Neural cell (in vitro differentiated cells): ENCODE data around the gene ATP1A4. TPM values are rescaled to one million over a fixed set of nuclear protein-coding genes. Genes with fewer than 3 reads are reported as not detected.

Experiments
- H2AFZ ChIP-seq: fragments of 200-600, 300-800 bp; sonication (generic), shearing (Covaris generic); 2 replicates; pipeline ENCODE4 v1.6.0; 2014; ENCODE audit warnings: low read depth, mild to moderate bottlenecking, antibody characterized with exemption, low read length, moderate library complexity
- H3F3A ChIP-seq: fragments of 200-600 bp; shearing (Covaris generic); 2 replicates; pipeline ENCODE4 v1.6.1; 2016; ENCODE audit warnings: mild to moderate bottlenecking, moderate library complexity, mixed read lengths, antibody characterized with exemption, low read length; ENCODE audit not compliant: insufficient read depth, poor library complexity, severe bottlenecking
- H3K27ac ChIP-seq: fragments of 200-600, 300-800 bp; sonication (generic), shearing (Covaris generic); 2 replicates; pipeline ENCODE4 v1.5.1; 2014; ENCODE audit warnings: mild to moderate bottlenecking, low read length, moderate library complexity
- H3K27me3 ChIP-seq: fragments of 300-800, 200-600 bp; sonication (generic), shearing (Covaris generic); 2 replicates; pipeline ENCODE4 v1.6.0; 2014; ENCODE audit warnings: mild to moderate bottlenecking, low read depth, low read length, moderate library complexity; ENCODE audit not compliant: insufficient read depth
- H3K36me3 ChIP-seq: fragments of 300-800, 200-600 bp; sonication (generic), shearing (Covaris generic); 2 replicates; pipeline ENCODE4 v1.5.1; 2014; ENCODE audit warnings: mild to moderate bottlenecking, antibody characterized with exemption, low read length, moderate library complexity; ENCODE audit not compliant: insufficient read depth
- H3K4me2 ChIP-seq: fragments of 300-800, 200-600 bp; sonication (generic), shearing (Covaris generic); 2 replicates; pipeline ENCODE4 v1.6.0; 2014; ENCODE audit warnings: mild to moderate bottlenecking, low read length
- H3K4me3 ChIP-seq: fragments of 300-800, 200-600 bp; sonication (generic), shearing (Covaris generic); 2 replicates; pipeline ENCODE4 v1.5.1; 2014; ENCODE audit warnings: mild to moderate bottlenecking, low read length, moderate library complexity
- H3K79me2 ChIP-seq: fragments of 200-600 bp; shearing (Covaris generic); replicated peaks from 2 replicates; pipeline ENCODE4 v1.6.0; 2014; ENCODE audit warnings: mild to moderate bottlenecking, low read length, moderate library complexity; ENCODE audit not compliant: insufficient read depth
- H3K9ac ChIP-seq: fragments of 300-800, 200-600 bp; sonication (generic), shearing (Covaris generic); 2 replicates; pipeline ENCODE4 v1.6.1; 2016; ENCODE audit warnings: mild to moderate bottlenecking, low read length, mixed read lengths
- H3K9me2 ChIP-seq: fragments of 200-600 bp; shearing (Covaris generic); 2 replicates; pipeline ENCODE4 v1.6.1; 2016; ENCODE audit warnings: mild to moderate bottlenecking, low read length, mixed read lengths; ENCODE audit not compliant: insufficient read depth
- H3K9me3 ChIP-seq: fragments of 200-600, 300-800 bp; sonication (generic), shearing (Covaris generic); 2 replicates; pipeline ENCODE4 v1.6.1; 2016; ENCODE audit warnings: mild to moderate bottlenecking, mixed run types, low read length, moderate library complexity, mixed read lengths
- H4K20me1 ChIP-seq: fragments of 200-600 bp; shearing (Covaris generic); 2 replicates; pipeline ENCODE4 v1.6.1; 2016; ENCODE audit warnings: mild to moderate bottlenecking, mixed run types; ENCODE audit not compliant: insufficient read depth
- EP300 ChIP-seq: fragments of 450-650 bp; conservative IDR thresholded peaks from 2 replicates; pipeline ENCODE4 v1.6.1; 2014; ENCODE audit warnings: antibody characterized with exemption, mild to moderate bottlenecking, moderate library complexity; ENCODE audit not compliant: poor library complexity, severe bottlenecking
- EZH2 ChIP-seq: fragments of 200-600, 300-800 bp; shearing (Covaris generic), sonication (generic); IDR thresholded peaks from 2 replicates; pipeline ENCODE4 v1.6.1; 2014; ENCODE audit warnings: antibody characterized with exemption, low read length, borderline replicate concordance, mild to moderate bottlenecking; ENCODE audit not compliant: insufficient read depth, poor library complexity, severe bottlenecking
- MXI1 ChIP-seq: fragments of 450-650 bp; conservative IDR thresholded peaks from 2 replicates; pipeline ENCODE4 v1.6.1; 2014; ENCODE audit warnings: antibody characterized with exemption, mild to moderate bottlenecking; ENCODE audit not compliant: poor library complexity, severe bottlenecking
- POLR2AphosphoS5 ChIP-seq: IDR thresholded peaks from 2 replicates; pipeline ENCODE4 v1.6.1; 2012
- RAD21 ChIP-seq: fragments of 450-650 bp; conservative IDR thresholded peaks from 2 replicates; pipeline ENCODE4 v1.6.1; 2014; ENCODE audit warnings: antibody characterized with exemption, mild to moderate bottlenecking, moderate library complexity
- SMC3 ChIP-seq: fragments of 450-650 bp; conservative IDR thresholded peaks from 2 replicates; pipeline ENCODE4 v1.6.1; 2014; ENCODE audit warnings: antibody characterized with exemption, mild to moderate bottlenecking, moderate library complexity; ENCODE audit not compliant: poor library complexity
- TAF1 ChIP-seq: IDR thresholded peaks from 2 replicates; pipeline ENCODE4 v1.6.1; 2012; ENCODE audit warnings: low read depth
- polyA plus RNA-seq: library from polyadenylated mRNA; depleted of rRNA; stranded (reverse); fragments of >200 nt; gene quantifications from 2 replicates; pipeline ENCODE4 v1.2.3, GENCODE V29; 2014
- TF ChIP-seq, protein P1 (sequence below): fragments of 450-650 bp; IDR thresholded peaks from 2 replicates; pipeline ENCODE4 v1.5.1; 2014; ENCODE audit warnings: antibody characterized with exemption, mild to moderate bottlenecking, moderate library complexity; ENCODE audit not compliant: poor library complexity, severe bottlenecking
- TF ChIP-seq, protein P2 (sequence below): IDR thresholded peaks from 2 replicates; pipeline ENCODE4 v1.6.1; 2012; ENCODE audit warnings: borderline replicate concordance

ATP1A4 gene
- polyA plus RNA-seq, 1 donor from 2014 or later = not detected

GRCh38 chr1:160171354-160171753, 20.0 kb downstream of the ATP1A4 start:
- H3K4me2 ChIP-seq = no peak overlapping the region
- H3K79me2 ChIP-seq = no peaks in the 10 kb centered on the region

DNA sequence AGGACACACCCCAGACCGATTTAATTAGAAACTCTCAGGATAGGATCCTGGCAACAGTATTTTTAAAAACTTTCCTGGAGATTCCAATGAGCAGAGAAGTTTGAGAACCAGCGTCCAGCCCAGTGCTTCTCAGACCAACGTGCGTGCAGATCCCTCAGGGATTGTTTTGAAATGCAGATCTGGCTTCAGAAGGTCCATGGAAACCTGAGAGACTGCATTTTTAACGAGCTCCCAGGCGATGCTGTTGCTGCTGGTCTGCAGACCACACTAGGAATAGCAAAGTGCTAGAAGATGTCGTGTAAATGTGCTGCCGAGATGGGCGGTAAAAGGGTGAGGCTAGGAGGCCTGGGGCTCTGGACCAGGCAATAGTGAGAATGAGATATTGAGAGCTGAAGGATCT, 20.6 kb downstream of the ATP1A4 start:
- TF ChIP-seq, protein P1, sequence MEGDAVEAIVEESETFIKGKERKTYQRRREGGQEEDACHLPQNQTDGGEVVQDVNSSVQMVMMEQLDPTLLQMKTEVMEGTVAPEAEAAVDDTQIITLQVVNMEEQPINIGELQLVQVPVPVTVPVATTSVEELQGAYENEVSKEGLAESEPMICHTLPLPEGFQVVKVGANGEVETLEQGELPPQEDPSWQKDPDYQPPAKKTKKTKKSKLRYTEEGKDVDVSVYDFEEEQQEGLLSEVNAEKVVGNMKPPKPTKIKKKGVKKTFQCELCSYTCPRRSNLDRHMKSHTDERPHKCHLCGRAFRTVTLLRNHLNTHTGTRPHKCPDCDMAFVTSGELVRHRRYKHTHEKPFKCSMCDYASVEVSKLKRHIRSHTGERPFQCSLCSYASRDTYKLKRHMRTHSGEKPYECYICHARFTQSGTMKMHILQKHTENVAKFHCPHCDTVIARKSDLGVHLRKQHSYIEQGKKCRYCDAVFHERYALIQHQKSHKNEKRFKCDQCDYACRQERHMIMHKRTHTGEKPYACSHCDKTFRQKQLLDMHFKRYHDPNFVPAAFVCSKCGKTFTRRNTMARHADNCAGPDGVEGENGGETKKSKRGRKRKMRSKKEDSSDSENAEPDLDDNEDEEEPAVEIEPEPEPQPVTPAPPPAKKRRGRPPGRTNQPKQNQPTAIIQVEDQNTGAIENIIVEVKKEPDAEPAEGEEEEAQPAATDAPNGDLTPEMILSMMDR = no peak
- TF ChIP-seq EP300 = no peak
- TF ChIP-seq, protein P2, sequence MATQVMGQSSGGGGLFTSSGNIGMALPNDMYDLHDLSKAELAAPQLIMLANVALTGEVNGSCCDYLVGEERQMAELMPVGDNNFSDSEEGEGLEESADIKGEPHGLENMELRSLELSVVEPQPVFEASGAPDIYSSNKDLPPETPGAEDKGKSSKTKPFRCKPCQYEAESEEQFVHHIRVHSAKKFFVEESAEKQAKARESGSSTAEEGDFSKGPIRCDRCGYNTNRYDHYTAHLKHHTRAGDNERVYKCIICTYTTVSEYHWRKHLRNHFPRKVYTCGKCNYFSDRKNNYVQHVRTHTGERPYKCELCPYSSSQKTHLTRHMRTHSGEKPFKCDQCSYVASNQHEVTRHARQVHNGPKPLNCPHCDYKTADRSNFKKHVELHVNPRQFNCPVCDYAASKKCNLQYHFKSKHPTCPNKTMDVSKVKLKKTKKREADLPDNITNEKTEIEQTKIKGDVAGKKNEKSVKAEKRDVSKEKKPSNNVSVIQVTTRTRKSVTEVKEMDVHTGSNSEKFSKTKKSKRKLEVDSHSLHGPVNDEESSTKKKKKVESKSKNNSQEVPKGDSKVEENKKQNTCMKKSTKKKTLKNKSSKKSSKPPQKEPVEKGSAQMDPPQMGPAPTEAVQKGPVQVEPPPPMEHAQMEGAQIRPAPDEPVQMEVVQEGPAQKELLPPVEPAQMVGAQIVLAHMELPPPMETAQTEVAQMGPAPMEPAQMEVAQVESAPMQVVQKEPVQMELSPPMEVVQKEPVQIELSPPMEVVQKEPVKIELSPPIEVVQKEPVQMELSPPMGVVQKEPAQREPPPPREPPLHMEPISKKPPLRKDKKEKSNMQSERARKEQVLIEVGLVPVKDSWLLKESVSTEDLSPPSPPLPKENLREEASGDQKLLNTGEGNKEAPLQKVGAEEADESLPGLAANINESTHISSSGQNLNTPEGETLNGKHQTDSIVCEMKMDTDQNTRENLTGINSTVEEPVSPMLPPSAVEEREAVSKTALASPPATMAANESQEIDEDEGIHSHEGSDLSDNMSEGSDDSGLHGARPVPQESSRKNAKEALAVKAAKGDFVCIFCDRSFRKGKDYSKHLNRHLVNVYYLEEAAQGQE = no peak
- no peak for TF ChIP-seq MXI1
- TF ChIP-seq SMC3 = no peak
- TF ChIP-seq TAF1 = no peak
- no peak for TF ChIP-seq EZH2
- no peak for TF ChIP-seq POLR2AphosphoS5
- TF ChIP-seq RAD21 = no peak
- H4K20me1 ChIP-seq = no peaks in the 10 kb centered on the region
- H3K9ac ChIP-seq = no peak overlapping the region
- no peak overlapping the region for H3K27ac ChIP-seq
- no peaks in the 10 kb centered on the region for H3K79me2 ChIP-seq
- no peak overlapping the region for H2AFZ ChIP-seq
- H3K4me3 ChIP-seq = no peak overlapping the region
- H3K36me3 ChIP-seq = no peaks in the 10 kb centered on the region
- no peaks in the 10 kb centered on the region for H3K27me3 ChIP-seq
- no peaks in the 10 kb centered on the region for H3K9me3 ChIP-seq
- no peaks in the 10 kb centered on the region for H3K9me2 ChIP-seq
- H3F3A ChIP-seq = no peaks in the 10 kb centered on the region
- no peak overlapping the region for H3K4me2 ChIP-seq

More at GRCh38 chr1:160171354-160171753, 20.0 kb downstream of the ATP1A4 start:
- Histone ChIP-seq H3K36me3 (no peaks in the 10 kb centered on the region), H3K9me3 (no peaks in the 10 kb centered on the region), H3K27ac (no peak overlapping the region), H3F3A (no peaks in the 10 kb centered on the region), H3K9ac (no peak overlapping the region), H4K20me1 (no peaks in the 10 kb centered on the region), H2AFZ (no peak overlapping the region), H3K4me3 (no peak overlapping the region), H3K27me3 (no peaks in the 10 kb centered on the region), H3K9me2 (no peaks in the 10 kb centered on the region)
- TF ChIP-seq SMC3 (no peak), EZH2 (no peak), EP300 (no peak), RAD21 (no peak), POLR2AphosphoS5 (no peak), TAF1 (no peak)
- TF ChIP-seq, protein P2 = no peak
- TF ChIP-seq, protein P1 = no peak
